Adrenal gland (tissue), 5 donors: ENCODE results near the gene THSD4.

Source experiments
- POLR2A ChIP-seq, 2 donors: fragments of 450-650 bp; IDR thresholded peaks; one replicate each; pipeline ENCODE4 v1.6.1; 2017; ENCODE audit warnings: antibody characterized with exemption in 2 of 2, mild to moderate bottlenecking in 2 of 2, moderate library complexity in 1 of 2
- TF ChIP-seq, protein P1 (sequence below), 6 experiments: fragments of 450-650 bp in 4 of 6; fragments of 200-600 bp in 2 of 6; sonication (generic) in 1 of 6; IDR thresholded peaks; 1 replicate in 5 of 6; 2 replicates in 1 of 6; pipeline versions ENCODE4 v1.5.1 to v1.8.0; 2016 to 2021; ENCODE audit warnings: antibody characterized with exemption in 6 of 6, mild to moderate bottlenecking in 2 of 6, moderate library complexity in 1 of 6
- donor health status: DM: no; HTN: no; CAD: no.

DNA sequence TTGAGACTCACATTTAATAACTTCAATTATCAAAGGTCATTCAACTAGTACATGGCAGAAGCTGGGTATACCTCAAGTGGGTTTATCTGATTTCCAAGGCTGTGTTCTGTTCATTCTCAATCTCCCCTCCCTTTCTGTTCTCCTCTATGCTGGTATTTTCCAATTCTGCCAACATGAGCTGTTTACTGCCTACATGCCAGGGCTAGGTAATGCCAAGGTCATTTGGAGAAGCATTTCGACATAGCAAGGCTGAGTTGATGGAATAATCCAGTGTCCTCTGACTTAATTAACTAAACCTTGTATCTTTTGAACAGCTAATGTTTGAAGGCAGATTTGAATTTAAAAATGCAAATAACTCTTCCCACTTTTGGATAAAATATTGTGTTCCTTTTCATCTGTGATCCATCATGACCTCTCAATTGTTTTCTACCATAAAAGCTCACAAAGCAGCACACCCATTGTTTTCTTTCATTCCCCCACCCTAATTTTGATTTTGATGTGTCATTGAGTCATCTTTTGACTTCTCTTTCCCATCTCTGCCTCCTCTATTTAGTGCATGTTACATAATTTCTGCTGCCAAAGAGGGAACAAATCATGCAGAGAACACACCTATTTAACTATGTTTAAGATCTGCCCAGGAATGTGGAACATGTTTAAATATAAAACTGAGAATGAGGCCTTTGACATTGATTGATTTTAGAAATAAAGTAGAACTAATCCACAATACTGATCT lies 386.2 kb downstream of the THSD4 start:
- TF ChIP-seq, protein P1, sequence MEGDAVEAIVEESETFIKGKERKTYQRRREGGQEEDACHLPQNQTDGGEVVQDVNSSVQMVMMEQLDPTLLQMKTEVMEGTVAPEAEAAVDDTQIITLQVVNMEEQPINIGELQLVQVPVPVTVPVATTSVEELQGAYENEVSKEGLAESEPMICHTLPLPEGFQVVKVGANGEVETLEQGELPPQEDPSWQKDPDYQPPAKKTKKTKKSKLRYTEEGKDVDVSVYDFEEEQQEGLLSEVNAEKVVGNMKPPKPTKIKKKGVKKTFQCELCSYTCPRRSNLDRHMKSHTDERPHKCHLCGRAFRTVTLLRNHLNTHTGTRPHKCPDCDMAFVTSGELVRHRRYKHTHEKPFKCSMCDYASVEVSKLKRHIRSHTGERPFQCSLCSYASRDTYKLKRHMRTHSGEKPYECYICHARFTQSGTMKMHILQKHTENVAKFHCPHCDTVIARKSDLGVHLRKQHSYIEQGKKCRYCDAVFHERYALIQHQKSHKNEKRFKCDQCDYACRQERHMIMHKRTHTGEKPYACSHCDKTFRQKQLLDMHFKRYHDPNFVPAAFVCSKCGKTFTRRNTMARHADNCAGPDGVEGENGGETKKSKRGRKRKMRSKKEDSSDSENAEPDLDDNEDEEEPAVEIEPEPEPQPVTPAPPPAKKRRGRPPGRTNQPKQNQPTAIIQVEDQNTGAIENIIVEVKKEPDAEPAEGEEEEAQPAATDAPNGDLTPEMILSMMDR (IDR thresholded peaks at IDR 0.05): no peak
- TF ChIP-seq POLR2A (IDR thresholded peaks at IDR 0.05): no peak
